Measurements from ENCODE around the gene MYOD1. TPM values are rescaled to one million over a fixed set of nuclear protein-coding genes. Genes with fewer than 3 reads are reported as not detected.

MYOD1 gene
- total and polyA plus RNA-seq, 2 of the 13 experiments (the other 11 are each of a cell fraction or from before 2014, with no cell fraction given): not detected

DNA sequence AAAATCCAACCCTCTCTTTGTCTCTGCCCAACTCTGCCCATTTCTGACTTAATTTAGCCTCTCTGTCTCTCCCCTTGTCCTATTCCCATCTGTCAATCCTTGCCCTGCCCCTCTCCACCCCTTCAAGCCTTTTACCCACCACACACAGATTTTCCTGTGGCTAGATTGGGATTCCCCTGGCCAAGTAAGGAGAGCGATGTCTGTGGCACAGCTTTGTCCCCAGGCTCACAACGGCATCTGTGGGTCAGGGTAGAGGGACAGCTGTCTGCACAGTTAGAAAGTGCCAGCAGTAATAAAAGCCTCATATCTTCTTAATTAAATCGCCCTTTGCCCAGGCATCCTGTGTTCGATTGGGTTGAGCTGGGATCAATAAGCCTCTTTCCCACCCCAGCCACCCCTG lies 13.9 kb downstream of the MYOD1 start (continued):
- TF ChIP-seq, protein P1, sequence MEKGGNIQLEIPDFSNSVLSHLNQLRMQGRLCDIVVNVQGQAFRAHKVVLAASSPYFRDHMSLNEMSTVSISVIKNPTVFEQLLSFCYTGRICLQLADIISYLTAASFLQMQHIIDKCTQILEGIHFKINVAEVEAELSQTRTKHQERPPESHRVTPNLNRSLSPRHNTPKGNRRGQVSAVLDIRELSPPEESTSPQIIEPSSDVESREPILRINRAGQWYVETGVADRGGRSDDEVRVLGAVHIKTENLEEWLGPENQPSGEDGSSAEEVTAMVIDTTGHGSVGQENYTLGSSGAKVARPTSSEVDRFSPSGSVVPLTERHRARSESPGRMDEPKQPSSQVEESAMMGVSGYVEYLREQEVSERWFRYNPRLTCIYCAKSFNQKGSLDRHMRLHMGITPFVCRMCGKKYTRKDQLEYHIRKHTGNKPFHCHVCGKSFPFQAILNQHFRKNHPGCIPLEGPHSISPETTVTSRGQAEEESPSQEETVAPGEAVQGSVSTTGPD (CRISPR knock-in tag; IDR thresholded peaks at IDR 0.05): no peak
- TF ChIP-seq ZNF253 (CRISPR knock-in tag; IDR thresholded peaks at IDR 0.05; ENCODE audit: borderline replicate concordance) (no peak), ZBTB38 (CRISPR knock-in tag; IDR thresholded peaks at IDR 0.05) (no peak), ZBTB1 (CRISPR knock-in tag; IDR thresholded peaks at IDR 0.05; ENCODE audit: borderline replicate concordance) (no peak), ZNF678 (CRISPR knock-in tag; IDR thresholded peaks at IDR 0.05) (no peak), HES4 (CRISPR knock-in tag; IDR thresholded peaks at IDR 0.05; ENCODE audit: borderline replicate concordance) (no peak), SETDB1 (CRISPR knock-in tag; IDR thresholded peaks at IDR 0.05; ENCODE audit: borderline replicate concordance) (no peak), ZNF350 (CRISPR knock-in tag; IDR thresholded peaks at IDR 0.05; ENCODE audit: borderline replicate concordance, low read depth) (no peak), ZNF230 (CRISPR knock-in tag; IDR thresholded peaks at IDR 0.05) (no peak), STAT5B (CRISPR knock-in tag; IDR thresholded peaks at IDR 0.05) (no peak)
- TF ChIP-seq, protein P2, sequence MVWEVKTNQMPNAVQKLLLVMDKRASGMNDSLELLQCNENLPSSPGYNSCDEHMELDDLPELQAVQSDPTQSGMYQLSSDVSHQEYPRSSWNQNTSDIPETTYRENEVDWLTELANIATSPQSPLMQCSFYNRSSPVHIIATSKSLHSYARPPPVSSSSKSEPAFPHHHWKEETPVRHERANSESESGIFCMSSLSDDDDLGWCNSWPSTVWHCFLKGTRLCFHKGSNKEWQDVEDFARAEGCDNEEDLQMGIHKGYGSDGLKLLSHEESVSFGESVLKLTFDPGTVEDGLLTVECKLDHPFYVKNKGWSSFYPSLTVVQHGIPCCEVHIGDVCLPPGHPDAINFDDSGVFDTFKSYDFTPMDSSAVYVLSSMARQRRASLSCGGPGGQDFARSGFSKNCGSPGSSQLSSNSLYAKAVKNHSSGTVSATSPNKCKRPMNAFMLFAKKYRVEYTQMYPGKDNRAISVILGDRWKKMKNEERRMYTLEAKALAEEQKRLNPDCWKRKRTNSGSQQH (CRISPR knock-in tag; IDR thresholded peaks at IDR 0.05; ENCODE audit: low read depth): no peak
- TF ChIP-seq, protein P3, sequence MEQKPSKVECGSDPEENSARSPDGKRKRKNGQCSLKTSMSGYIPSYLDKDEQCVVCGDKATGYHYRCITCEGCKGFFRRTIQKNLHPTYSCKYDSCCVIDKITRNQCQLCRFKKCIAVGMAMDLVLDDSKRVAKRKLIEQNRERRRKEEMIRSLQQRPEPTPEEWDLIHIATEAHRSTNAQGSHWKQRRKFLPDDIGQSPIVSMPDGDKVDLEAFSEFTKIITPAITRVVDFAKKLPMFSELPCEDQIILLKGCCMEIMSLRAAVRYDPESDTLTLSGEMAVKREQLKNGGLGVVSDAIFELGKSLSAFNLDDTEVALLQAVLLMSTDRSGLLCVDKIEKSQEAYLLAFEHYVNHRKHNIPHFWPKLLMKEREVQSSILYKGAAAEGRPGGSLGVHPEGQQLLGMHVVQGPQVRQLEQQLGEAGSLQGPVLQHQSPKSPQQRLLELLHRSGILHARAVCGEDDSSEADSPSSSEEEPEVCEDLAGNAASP (CRISPR knock-in tag; IDR thresholded peaks at IDR 0.05; ENCODE audit: borderline replicate concordance): no peak
